ENCODE data around the gene BANP.
"Not testable (repeated sequence)": the region's sequence is repeated elsewhere in the genome, so short reads cannot be mapped to it uniquely, and the experiment has no call there.

DNA sequence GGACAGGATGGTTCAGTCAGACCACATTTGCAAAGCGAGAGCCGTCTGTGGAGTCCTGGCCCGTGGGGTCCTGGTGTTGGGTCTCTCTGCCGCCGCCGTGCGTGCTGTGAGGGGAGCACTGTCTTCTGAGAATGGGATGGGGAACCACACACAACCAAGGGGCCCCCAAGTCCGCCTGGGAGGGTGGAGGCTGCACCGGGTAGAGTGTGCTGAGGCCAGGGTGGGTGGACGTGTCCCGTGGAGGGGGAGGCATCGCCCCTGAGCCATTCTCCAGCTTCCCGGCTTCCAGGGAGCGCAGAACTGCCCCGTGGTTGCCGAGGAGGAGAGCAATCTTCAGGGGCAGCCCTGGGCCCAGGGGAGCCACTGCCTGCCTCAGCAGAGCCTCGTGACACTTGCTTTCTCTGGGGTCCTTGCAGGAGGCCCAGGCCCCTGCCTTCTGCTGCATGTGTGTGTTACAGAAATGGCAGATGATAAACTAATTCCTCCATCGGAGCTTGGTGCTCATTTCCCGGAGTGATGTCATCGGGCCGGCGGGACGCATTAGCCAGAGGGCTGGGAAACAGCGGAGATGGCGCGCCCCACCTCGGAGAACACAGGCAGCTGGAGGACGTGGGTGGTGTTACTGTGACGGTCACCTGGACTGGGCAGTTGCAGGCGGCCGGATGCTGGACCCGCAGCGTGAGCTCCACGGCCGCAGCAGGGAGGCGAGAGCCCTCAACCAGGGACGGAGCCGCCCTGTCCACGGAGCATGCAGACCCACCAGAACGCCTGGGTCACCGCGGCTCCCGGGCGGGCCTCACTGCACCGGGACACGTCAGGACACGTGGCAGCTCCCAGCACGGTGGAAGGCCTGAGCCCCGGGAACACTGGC lies 168.9 kb downstream of the BANP start:
- TF ChIP-seq, protein P1, sequence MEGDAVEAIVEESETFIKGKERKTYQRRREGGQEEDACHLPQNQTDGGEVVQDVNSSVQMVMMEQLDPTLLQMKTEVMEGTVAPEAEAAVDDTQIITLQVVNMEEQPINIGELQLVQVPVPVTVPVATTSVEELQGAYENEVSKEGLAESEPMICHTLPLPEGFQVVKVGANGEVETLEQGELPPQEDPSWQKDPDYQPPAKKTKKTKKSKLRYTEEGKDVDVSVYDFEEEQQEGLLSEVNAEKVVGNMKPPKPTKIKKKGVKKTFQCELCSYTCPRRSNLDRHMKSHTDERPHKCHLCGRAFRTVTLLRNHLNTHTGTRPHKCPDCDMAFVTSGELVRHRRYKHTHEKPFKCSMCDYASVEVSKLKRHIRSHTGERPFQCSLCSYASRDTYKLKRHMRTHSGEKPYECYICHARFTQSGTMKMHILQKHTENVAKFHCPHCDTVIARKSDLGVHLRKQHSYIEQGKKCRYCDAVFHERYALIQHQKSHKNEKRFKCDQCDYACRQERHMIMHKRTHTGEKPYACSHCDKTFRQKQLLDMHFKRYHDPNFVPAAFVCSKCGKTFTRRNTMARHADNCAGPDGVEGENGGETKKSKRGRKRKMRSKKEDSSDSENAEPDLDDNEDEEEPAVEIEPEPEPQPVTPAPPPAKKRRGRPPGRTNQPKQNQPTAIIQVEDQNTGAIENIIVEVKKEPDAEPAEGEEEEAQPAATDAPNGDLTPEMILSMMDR (IDR thresholded peaks at IDR 0.05), result not testable (repeated sequence)
- not testable (repeated sequence) for TF ChIP-seq POLR2A (IDR thresholded peaks at IDR 0.05)
